ENCODE results near the gene ANKRD6. TPM values are rescaled to one million over a fixed set of nuclear protein-coding genes. Genes with fewer than 3 reads are reported as not detected.

Gene ANKRD6
- total RNA-seq, 1 donor, result 1.3 TPM

DNA sequence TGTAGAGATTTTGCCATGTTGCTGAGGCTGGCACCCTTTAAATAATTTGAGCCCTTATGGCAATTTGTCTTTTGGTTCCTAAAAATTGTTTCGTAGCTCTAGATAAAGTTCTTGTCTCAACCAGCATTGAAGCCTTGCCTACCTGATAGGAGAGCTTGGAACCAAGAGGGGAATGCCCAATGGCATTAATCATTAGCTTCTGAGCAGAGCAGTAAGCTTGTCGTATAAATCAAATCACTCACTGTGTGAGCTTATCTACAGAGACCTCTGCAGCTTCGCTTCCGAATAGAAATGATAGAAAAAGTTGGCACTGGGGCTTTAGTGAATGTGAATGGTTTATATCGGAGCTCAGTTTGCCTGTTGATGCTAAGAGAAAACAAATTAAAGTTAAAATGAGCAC lies 10.7 kb downstream of the ANKRD6 start:
- TF ChIP-seq, protein P1, sequence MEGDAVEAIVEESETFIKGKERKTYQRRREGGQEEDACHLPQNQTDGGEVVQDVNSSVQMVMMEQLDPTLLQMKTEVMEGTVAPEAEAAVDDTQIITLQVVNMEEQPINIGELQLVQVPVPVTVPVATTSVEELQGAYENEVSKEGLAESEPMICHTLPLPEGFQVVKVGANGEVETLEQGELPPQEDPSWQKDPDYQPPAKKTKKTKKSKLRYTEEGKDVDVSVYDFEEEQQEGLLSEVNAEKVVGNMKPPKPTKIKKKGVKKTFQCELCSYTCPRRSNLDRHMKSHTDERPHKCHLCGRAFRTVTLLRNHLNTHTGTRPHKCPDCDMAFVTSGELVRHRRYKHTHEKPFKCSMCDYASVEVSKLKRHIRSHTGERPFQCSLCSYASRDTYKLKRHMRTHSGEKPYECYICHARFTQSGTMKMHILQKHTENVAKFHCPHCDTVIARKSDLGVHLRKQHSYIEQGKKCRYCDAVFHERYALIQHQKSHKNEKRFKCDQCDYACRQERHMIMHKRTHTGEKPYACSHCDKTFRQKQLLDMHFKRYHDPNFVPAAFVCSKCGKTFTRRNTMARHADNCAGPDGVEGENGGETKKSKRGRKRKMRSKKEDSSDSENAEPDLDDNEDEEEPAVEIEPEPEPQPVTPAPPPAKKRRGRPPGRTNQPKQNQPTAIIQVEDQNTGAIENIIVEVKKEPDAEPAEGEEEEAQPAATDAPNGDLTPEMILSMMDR (IDR thresholded peaks at IDR 0.05; ENCODE audit: insufficient read depth, low read depth, low read length), result no peak
- H3K4me3 ChIP-seq (ENCODE audit: low read depth, low read length), result no peak overlapping the region
- no peak for DNase-seq (ENCODE audit: low read depth)

DNA sequence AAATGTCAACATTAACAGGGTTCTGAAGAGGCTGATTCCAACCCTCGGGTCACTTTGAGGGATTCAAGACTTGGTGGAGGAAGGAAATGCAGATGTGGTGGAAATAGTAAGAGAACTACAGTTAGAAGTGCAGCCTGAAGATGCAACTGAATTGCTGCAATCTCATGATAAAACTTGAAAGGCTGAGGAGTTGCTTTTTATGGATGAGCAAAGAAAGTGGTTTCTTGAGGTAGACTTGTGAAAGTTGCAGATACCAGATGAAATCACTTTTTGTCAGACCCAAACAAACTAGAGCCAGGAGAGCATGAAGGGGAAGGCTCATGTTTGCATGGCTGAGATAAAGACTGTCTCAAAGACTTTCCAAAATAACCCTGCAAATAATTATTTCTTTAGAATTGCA lies 16.2 kb downstream of the ANKRD6 start:
- TF ChIP-seq, protein P1 (IDR thresholded peaks at IDR 0.05; ENCODE audit: insufficient read depth, low read depth, low read length), result no peak
- DNase-seq (ENCODE audit: low read depth), result no peak

DNA sequence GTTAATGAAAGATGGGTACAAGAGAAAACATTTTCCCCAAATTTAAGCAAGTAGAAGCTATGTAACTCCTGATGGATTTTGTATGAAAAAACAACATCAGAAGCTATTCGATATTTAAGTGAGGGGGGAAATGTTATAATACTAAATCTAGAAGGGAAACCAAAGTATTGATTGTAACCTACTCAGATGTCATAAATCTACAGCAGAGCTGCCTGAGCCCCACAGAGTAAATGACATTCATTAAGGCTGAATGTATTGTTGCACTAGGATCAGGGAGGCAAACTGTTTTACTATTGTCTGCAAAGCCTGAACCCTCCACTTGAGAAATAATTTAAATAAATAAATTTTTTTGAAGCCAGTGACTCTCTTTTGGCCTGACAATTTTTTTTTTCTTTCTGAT lies 19.3 kb downstream of the ANKRD6 start:
- TF ChIP-seq, protein P1 (IDR thresholded peaks at IDR 0.05; ENCODE audit: insufficient read depth, low read depth, low read length), result no peak
- no peak for DNase-seq (ENCODE audit: low read depth)
- no peak overlapping the region for H3K4me3 ChIP-seq (ENCODE audit: low read depth, low read length)

More for the DNA sequence above, 16.2 kb downstream of the ANKRD6 start:
- no peak overlapping the region for H3K4me3 ChIP-seq (ENCODE audit: low read depth, low read length)

DNA sequence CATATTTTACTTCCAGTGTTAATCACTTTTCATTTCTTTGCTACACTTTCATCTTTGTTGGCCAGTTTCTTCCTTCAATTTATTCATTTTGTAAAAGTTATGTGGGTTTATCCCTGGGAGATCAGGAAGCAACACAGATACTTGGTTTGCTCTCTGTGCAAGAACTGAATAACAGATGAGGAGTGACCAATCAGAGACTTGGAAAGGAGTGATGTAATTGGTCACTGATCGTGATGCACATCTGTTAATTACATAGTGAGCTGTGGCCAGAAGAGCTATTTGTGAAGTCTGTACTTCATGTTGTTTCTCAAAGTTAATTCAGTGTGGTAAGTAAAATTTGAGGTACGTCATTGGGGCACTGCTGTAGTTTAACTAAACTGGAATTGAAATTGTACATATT lies 21.3 kb downstream of the ANKRD6 start:
- DNase-seq (ENCODE audit: low read depth), result peak; percentile 9
- no peak overlapping the region for H3K4me3 ChIP-seq (ENCODE audit: low read depth, low read length)
- TF ChIP-seq, protein P1 (IDR thresholded peaks at IDR 0.05; ENCODE audit: insufficient read depth, low read depth, low read length), result no peak

DNA sequence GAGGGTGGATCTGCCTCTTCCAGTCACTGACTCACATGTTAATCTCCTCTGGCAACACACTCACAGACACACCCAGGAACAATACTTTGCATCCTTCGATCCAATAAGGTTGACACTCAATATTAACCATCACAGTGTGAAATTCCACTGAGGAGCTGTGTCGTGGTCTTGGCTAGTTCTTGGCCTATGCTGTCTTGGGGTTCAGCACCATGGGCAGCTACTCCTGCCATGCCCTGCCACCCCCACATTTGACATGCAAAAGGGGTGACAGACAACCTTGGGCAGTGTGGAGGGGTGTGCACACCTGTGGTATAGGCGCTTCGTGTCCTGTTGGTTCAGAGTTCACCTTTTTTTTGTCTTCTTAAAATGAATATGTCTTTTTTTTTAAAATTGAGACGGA lies 25.8 kb downstream of the ANKRD6 start:
- TF ChIP-seq, protein P1 (IDR thresholded peaks at IDR 0.05; ENCODE audit: insufficient read depth, low read depth, low read length), result no peak
- no peak for DNase-seq (ENCODE audit: low read depth)
- no peak overlapping the region for H3K4me3 ChIP-seq (ENCODE audit: low read depth, low read length)

DNA sequence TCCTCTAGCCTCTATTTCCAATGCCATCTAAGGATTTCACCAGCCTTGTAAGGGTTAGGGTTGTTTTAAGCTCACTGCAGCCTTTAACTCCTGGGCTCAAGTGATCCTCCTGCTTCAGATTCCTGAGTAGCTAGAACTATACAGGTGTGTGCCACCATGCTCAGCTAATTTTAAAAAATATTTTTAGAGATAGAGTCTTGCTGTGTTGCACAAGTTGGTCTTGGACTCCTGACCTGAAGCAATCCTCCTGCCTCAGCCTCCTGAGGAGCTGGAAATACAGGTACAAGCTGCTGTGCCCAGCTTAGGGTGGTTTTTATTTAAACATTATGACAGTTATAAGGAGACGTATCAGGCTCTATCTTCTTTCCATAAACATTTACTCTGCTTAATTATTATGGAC lies 26.5 kb downstream of the ANKRD6 start:
- DNase-seq (ENCODE audit: low read depth), result no peak
- TF ChIP-seq, protein P1 (IDR thresholded peaks at IDR 0.05; ENCODE audit: insufficient read depth, low read depth, low read length), result no peak
- H3K4me3 ChIP-seq (ENCODE audit: low read depth, low read length), result no peak overlapping the region

DNA sequence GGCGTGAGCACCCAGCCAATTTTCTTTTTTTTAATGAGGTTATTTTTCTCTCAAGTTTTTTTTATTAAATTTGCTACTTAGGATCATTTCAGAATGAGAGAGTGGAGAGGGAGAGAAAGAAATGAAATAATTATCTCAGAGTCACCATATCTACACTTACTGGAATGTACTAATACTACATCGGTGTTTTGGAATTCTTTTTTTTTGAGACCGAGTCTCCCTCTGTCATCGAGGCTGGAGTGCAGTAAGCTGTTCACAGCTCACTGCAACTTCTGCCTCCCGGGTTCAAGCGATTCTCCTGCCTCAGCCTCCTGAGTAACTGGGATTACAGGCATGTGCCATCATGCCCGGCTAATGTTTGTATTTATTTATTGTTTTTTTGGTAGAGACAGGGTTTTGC lies 27.8 kb downstream of the ANKRD6 start:
- DNase-seq (ENCODE audit: low read depth), result no peak
- no peak overlapping the region for H3K4me3 ChIP-seq (ENCODE audit: low read depth, low read length)
- TF ChIP-seq, protein P1 (IDR thresholded peaks at IDR 0.05; ENCODE audit: insufficient read depth, low read depth, low read length), result no peak

All from fibroblast of villous mesenchyme (primary cell).